Endothelial cell of umbilical vein (primary cell): ENCODE measurements around the gene PCNT.

Experiments
- CTCF ChIP-seq, 2 donors: IDR thresholded peaks; 1 replicate in 1 of 2; 2 replicates in 1 of 2; pipeline ENCODE4 v1.5.1; 2011; ENCODE audit warnings: low read length in 2 of 2, mild to moderate bottlenecking in 2 of 2, moderate library complexity in 2 of 2, control low read depth in 1 of 2, inconsistent platforms in 1 of 2, low read depth in 1 of 2; ENCODE audit not compliant: insufficient read depth in 1 of 2; ENCODE audit errors: extremely low read depth in 1 of 2
- EZH2 ChIP-seq: IDR thresholded peaks from 2 replicates; pipeline ENCODE4 v1.6.1; 2012; ENCODE audit warnings: borderline replicate concordance, low read depth, mild to moderate bottlenecking, moderate library complexity, low read length, inconsistent platforms; ENCODE audit not compliant: severe bottlenecking
- POLR2A ChIP-seq: IDR thresholded peaks from 2 replicates; pipeline ENCODE4 v1.6.1; 2012; ENCODE audit warnings: low read depth, mild to moderate bottlenecking, control low read depth, low read length
- POLR2AphosphoS5 ChIP-seq: IDR thresholded peaks from 2 replicates; pipeline ENCODE4 v1.6.1; 2012; ENCODE audit warnings: low read depth, mild to moderate bottlenecking, control low read depth, low read length, moderate library complexity; ENCODE audit not compliant: insufficient read depth

- TF ChIP-seq POLR2A (no peak), CTCF (IDR thresholded peaks at IDR 0.05; ENCODE audit: extremely low read depth in 1 of 2, insufficient read depth in 1 of 2, low read depth in 1 of 2, low read length in 2 of 2) (no peak), POLR2AphosphoS5 (no peak), EZH2 (no peak)
Observed at GRCh38 chr21:46326110-46326703, 2.3 kb downstream of the PCNT start.
